Effector CD4-positive, alpha-beta T cell (primary cell): ENCODE results near the gene CA5A.

Experiments
- DNase-seq: peaks from one replicate; pipeline ENCODE4 v3.0.0-alpha.2; 2020

The CA5A gene

GRCh38 chr16:87845807-87846619, 90.3 kb downstream of the CA5A start:
- DNase-seq, result no peak

- DNase-seq, result no peak
These were observed 91.1 kb downstream of the CA5A start for GRCh38 chr16:87845213-87845612.

GRCh38 chr16:87844809-87845208, 91.5 kb downstream of the CA5A start:
- no peak for DNase-seq

GRCh38 chr16:87844120-87844733, 92.1 kb downstream of the CA5A start:
- DNase-seq, result no peak

- DNase-seq, result no peak
These were observed 92.6 kb downstream of the CA5A start for GRCh38 chr16:87843678-87844105.

- no peak for DNase-seq
These were observed 94.0 kb downstream of the CA5A start for GRCh38 chr16:87842209-87842869.

- DNase-seq, result no peak
These were observed 94.8 kb downstream of the CA5A start for GRCh38 chr16:87841340-87842208.

- DNase-seq, result no peak
These were observed 95.9 kb downstream of the CA5A start for GRCh38 chr16:87840271-87840978.

GRCh38 chr16:87839542-87840270, 96.6 kb downstream of the CA5A start:
- DNase-seq, result no peak

- no peak for DNase-seq
These were observed 97.4 kb downstream of the CA5A start for GRCh38 chr16:87838643-87839541.
